OCI-M1 (cell line): Measurements from ENCODE around the gene KDM2B.

ENCODE experiments used
- DNase-seq: peaks from one replicate; lab custom pipeline; 2025; lab: John Stamatoyannopoulos, UW

The KDM2B gene

GRCh38 chr12:121580959-121581685 lies at the start of gene KDM2B:
KDM2B (minus strand) TSS chr12:121581023; CDS start chr12:121580911, 112 bp downstream.
- DNase-seq = peak; percentile 77

GRCh38 chr12:121628536-121628935 lies 47.7 kb upstream of the KDM2B start:
- DNase-seq = peak; percentile 60

- peak; percentile 44 for DNase-seq
These were observed 47.2 kb upstream of the KDM2B start for GRCh38 chr12:121628037-121628436.

GRCh38 chr12:121626853-121627640 lies 46.2 kb upstream of the KDM2B start:
- DNase-seq = peak; percentile 79

- DNase-seq = peak; percentile 97
These were observed 45.4 kb upstream of the KDM2B start, which contains the start of gene ORAI1 for GRCh38 chr12:121626087-121626852. ORAI1 (plus strand) TSS chr12:121626530.

GRCh38 chr12:121620333-121620891 lies 39.6 kb upstream of the KDM2B start:
- no peak for DNase-seq

GRCh38 chr12:121618659-121619233 lies 37.9 kb upstream of the KDM2B start:
- no peak for DNase-seq

- DNase-seq = no peak
These were observed 34.1 kb upstream of the KDM2B start for GRCh38 chr12:121614872-121615467.

GRCh38 chr12:121613462-121613861 lies 32.6 kb upstream of the KDM2B start:
- DNase-seq = no peak

GRCh38 chr12:121611306-121611705 lies 30.5 kb upstream of the KDM2B start:
- peak; percentile 22 for DNase-seq

GRCh38 chr12:121610239-121611149 lies 29.7 kb upstream of the KDM2B start:
- no peak for DNase-seq

- no peak for DNase-seq
These were observed 27.5 kb upstream of the KDM2B start for GRCh38 chr12:121608301-121608700.

GRCh38 chr12:121603581-121603980 lies 22.8 kb upstream of the KDM2B start:
- DNase-seq = no peak

GRCh38 chr12:121602766-121603165 lies 21.9 kb upstream of the KDM2B start:
- no peak for DNase-seq

- DNase-seq = no peak
These were observed 20.0 kb upstream of the KDM2B start for GRCh38 chr12:121600702-121601336.

- no peak for DNase-seq
These were observed 15.7 kb upstream of the KDM2B start for GRCh38 chr12:121596526-121596925.

- DNase-seq = no peak
These were observed 14.7 kb upstream of the KDM2B start for GRCh38 chr12:121595520-121595919.

GRCh38 chr12:121592320-121592719 lies 11.5 kb upstream of the KDM2B start:
- no peak for DNase-seq

- DNase-seq = no peak
These were observed 9.8 kb upstream of the KDM2B start for GRCh38 chr12:121590476-121591143.
